ENCODE data around the gene PDXK. TPM values are rescaled to one million over a fixed set of nuclear protein-coding genes. Genes with fewer than 3 reads are reported as not detected.

The PDXK gene
- total RNA-seq, 1 donor from 2014 or later: 195 TPM

GRCh38 chr21:43723648-43724047 is 4.7 kb downstream of the PDXK start:
- H3K4me3 ChIP-seq: no peak overlapping the region
- H3K27ac ChIP-seq: no peak overlapping the region
- peaks cover 11% of the 10 kb centered on the region for H3K36me3 ChIP-seq
- H3K9me3 ChIP-seq: no peaks in the 10 kb centered on the region
- intact Hi-C loops (cut with DNase I): no loop called here
- H3K4me1 ChIP-seq: peaks cover 79% of the 10 kb centered on the region
- H3K27me3 ChIP-seq (ENCODE audit: low read depth): no peaks in the 10 kb centered on the region
- no peak for ATAC-seq
- TF ChIP-seq, protein P1, sequence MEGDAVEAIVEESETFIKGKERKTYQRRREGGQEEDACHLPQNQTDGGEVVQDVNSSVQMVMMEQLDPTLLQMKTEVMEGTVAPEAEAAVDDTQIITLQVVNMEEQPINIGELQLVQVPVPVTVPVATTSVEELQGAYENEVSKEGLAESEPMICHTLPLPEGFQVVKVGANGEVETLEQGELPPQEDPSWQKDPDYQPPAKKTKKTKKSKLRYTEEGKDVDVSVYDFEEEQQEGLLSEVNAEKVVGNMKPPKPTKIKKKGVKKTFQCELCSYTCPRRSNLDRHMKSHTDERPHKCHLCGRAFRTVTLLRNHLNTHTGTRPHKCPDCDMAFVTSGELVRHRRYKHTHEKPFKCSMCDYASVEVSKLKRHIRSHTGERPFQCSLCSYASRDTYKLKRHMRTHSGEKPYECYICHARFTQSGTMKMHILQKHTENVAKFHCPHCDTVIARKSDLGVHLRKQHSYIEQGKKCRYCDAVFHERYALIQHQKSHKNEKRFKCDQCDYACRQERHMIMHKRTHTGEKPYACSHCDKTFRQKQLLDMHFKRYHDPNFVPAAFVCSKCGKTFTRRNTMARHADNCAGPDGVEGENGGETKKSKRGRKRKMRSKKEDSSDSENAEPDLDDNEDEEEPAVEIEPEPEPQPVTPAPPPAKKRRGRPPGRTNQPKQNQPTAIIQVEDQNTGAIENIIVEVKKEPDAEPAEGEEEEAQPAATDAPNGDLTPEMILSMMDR (IDR thresholded peaks at IDR 0.05): no peak
- DNase-seq: no peak

DNA sequence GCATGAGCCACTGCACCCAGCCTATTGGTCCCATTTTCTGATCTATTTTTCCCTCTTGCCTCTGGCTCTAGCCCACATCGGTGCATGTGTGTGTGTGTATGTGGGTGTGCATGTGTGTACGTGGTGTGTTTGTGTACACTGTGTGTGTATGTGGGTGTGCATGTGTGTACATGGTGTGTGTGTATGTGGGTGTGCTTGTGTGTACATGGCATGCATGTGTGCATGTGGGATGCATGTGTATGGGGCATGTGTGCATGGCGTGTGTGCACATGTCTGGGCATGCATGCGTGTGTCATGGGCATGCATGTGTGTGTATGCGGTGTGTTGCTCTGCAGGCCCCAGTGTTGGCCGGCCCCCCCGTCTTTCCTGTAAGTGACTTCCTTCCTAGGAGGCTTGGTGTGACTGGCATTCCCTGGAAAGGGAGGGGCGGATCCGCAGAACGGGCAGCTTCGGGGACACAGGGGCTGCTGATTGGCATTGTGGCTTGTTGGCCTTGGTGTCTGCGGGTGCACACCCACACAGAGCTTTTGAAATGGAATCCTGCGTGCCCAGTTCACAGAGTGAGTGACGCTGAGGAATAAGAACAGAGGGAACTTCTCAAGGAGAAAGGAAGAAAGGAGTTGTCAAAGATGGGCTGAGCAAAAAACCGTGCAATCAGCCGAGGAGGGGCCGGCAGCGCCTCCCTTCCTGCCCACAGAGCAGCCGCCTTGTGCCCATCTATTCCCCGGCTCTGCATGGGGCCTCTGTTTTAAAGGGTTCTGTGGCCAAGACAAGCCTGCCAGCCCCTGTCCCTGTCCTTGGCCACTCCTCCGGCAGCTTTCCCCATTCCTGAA is 8.0 kb downstream of the PDXK start:
- H3K27ac ChIP-seq: peak overlapping the region; percentile 88
- TF ChIP-seq, protein P1 (IDR thresholded peaks at IDR 0.05): no peak
- ATAC-seq (peak; percentile 1 to 2), DNase-seq (peak; percentile 81)
- H3K36me3 ChIP-seq: peaks cover 15% of the 10 kb centered on the region
- H3K9me3 ChIP-seq: no peaks in the 10 kb centered on the region
- H3K4me1 ChIP-seq: peaks cover 79% of the 10 kb centered on the region
- H3K27me3 ChIP-seq (ENCODE audit: low read depth): no peaks in the 10 kb centered on the region
- intact Hi-C loops (cut with DNase I): no loop called here
- H3K4me3 ChIP-seq: peak overlapping the region; percentile 57

GRCh38 chr21:43727519-43728153 is 8.7 kb downstream of the PDXK start:
- Histone ChIP-seq H3K27me3 (ENCODE audit: low read depth) (no peaks in the 10 kb centered on the region), H3K36me3 (peaks cover 17% of the 10 kb centered on the region), H3K27ac (peak overlapping the region; percentile 88), H3K4me1 (peaks cover 79% of the 10 kb centered on the region), H3K4me3 (peak overlapping the region; percentile 57), H3K9me3 (no peaks in the 10 kb centered on the region)
- TF ChIP-seq, protein P1 (IDR thresholded peaks at IDR 0.05): no peak
- peak; percentile 25 to 36 for ATAC-seq
- DNase-seq: peak; percentile 74
- intact Hi-C loops (cut with DNase I): no loop called here

DNA sequence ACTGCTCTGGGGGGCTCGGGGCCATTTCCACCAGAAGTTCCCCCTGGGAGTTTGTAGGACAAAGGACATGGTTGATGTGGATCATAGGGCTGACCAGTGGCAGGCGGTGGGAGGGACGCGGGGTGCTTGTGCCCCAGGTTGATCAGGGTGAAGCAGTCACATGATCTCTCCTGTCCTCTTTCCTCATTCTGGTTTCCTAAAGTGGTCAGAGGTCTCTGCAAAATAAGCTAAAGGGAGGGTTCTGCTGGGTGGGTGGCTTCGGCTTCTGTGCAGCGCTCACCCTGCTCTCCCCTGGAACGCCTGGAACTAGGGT is 9.2 kb downstream of the PDXK start:
- peaks cover 17% of the 10 kb centered on the region for H3K36me3 ChIP-seq
- peak overlapping the region; percentile 88 for H3K27ac ChIP-seq
- peak overlapping the region; percentile 57 for H3K4me3 ChIP-seq
- intact Hi-C loops (cut with DNase I): no loop called here
- peaks cover 79% of the 10 kb centered on the region for H3K4me1 ChIP-seq
- no peaks in the 10 kb centered on the region for H3K27me3 ChIP-seq (ENCODE audit: low read depth)
- DNase-seq: peak; percentile 81
- TF ChIP-seq, protein P1 (IDR thresholded peaks at IDR 0.05): no peak
- H3K9me3 ChIP-seq: no peaks in the 10 kb centered on the region
- peak; percentile 55 to 66 for ATAC-seq

DNA sequence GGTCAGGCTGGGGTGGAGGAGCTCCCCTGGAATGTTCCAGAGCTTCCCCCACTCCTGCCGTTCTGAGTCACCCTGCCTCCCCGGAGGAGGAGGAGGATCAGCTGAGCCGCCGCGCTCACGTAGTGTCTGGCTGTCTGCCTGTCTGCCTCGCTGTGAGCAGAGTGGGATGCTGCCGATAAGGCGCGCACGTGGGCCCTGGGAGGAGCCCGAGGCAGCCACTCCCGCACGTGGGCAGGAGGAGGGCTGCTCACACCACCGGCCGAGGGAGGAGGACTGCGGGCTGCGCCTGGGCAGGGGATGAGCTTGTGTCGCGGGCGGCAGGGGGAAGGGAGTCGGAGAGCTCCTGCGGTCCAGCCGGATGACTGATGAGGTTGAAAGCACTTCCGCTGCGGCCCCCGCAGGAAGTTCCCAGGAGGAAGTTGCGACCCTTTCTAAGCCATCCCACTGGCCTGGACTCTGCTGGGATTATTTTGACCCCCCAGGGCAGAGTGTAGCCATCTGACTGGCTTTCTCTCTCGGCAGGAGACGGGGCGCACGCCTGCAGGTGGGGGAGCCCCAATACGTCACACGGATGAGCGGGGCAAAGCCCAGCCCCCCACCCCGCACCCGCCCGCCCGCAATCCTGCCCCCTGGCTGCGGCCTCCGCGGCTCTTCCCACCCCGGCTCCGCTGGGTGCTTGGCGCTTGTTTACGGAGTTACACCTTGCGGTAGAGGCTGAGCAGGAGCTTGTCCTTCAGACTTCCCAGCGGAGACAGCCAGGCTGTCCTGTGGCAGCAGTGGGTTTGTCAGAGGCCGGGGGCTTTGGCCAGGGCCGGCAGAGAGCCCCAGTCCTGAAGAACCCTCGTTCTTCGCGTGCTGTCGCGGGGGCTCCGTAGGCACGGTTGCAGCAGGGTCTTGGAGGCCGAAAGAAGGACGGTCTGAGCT is 9.8 kb downstream of the PDXK start:
- DNase-seq (peak; percentile 96), ATAC-seq (peak; percentile 89 to 91)
- H3K4me3 ChIP-seq: peak overlapping the region; percentile 57
- H3K27me3 ChIP-seq (ENCODE audit: low read depth): no peaks in the 10 kb centered on the region
- TF ChIP-seq, protein P1 (IDR thresholded peaks at IDR 0.05): peak; percentile 42
- H3K4me1 ChIP-seq: peaks cover 85% of the 10 kb centered on the region
- peaks cover 14% of the 10 kb centered on the region for H3K36me3 ChIP-seq
- no peaks in the 10 kb centered on the region for H3K9me3 ChIP-seq
- intact Hi-C loops (cut with DNase I): no loop called here
- peak overlapping the region; percentile 88 for H3K27ac ChIP-seq

Measured in lower lobe of right lung (tissue), 2 donors.